OCI-LY3 (cell line): Measurements from ENCODE around the gene CALD1.
A peak's percentile ranks its signal among the peaks of the same experiment; 100 is the strongest.

Source experiments
- H2AFZ ChIP-seq: fragments of 200-600, 300-600 bp; shearing (Covaris generic); 2 replicates; pipeline ENCODE4 v1.6.0; 2014; ENCODE audit warnings: antibody characterized with exemption, low read depth, low read length
- H3K27ac ChIP-seq: fragments of 200-600, 300-600 bp; sonication (generic); 2 replicates; pipeline ENCODE4 v1.5.1; 2014; ENCODE audit warnings: mild to moderate bottlenecking, low read length, moderate library complexity, mixed read lengths
- H3K27me3 ChIP-seq: fragments of 200-600, 300-600 bp; sonication (generic); 2 replicates; pipeline ENCODE4 v1.6.1; 2014; ENCODE audit warnings: low read depth, low read length, mixed read lengths
- H3K36me3 ChIP-seq: fragments of 200-600, 300-600 bp; sonication (generic); replicated peaks from 2 replicates; pipeline ENCODE3; 2014; ENCODE audit warnings: low read depth, low read length, mixed read lengths
- H3K4me1 ChIP-seq: fragments of 300-600, 200-600 bp; sonication (generic); 2 replicates; pipeline ENCODE4 v1.6.1; 2014; ENCODE audit warnings: low read length, mixed read lengths
- H3K4me2 ChIP-seq: fragments of 200-600, 300-600 bp; sonication (generic); 2 replicates; pipeline ENCODE4 v1.6.1; 2014; ENCODE audit warnings: low read length, mixed read lengths
- H3K4me3 ChIP-seq: fragments of 300-600, 200-600 bp; sonication (generic); 2 replicates; pipeline ENCODE4 v1.5.1; 2014; ENCODE audit warnings: antibody characterized with exemption, mild to moderate bottlenecking, low read length, moderate library complexity
- H3K79me2 ChIP-seq: fragments of 300-600, 200-600 bp; shearing (Covaris generic); 2 replicates; pipeline ENCODE4 v1.6.1; 2014; ENCODE audit warnings: mild to moderate bottlenecking, low read length, mixed read lengths
- H3K9ac ChIP-seq: fragments of 300-600, 200-600 bp; shearing (Covaris generic); 2 replicates; pipeline ENCODE4 v1.6.0; 2014; ENCODE audit warnings: mild to moderate bottlenecking, low read length, moderate library complexity
- H3K9me3 ChIP-seq: fragments of 200-600, 300-600 bp; shearing (Covaris generic); 2 replicates; pipeline ENCODE4 v1.6.1; 2014; ENCODE audit warnings: low read length, mixed read lengths; ENCODE audit not compliant: insufficient read depth
- H4K20me1 ChIP-seq: fragments of 200-600, 300-600 bp; sonication (generic); 2 replicates; pipeline ENCODE4 v1.6.1; 2016; ENCODE audit warnings: low read length, mixed read lengths; ENCODE audit not compliant: insufficient read depth
- EZH2phosphoT487 ChIP-seq: fragments of 200-600 bp; shearing (Covaris generic); IDR thresholded peaks from 2 replicates; pipeline ENCODE4 v1.6.1; 2018; ENCODE audit warnings: antibody characterized with exemption, mixed run types, low read depth
- TF ChIP-seq, protein P1 (sequence below): fragments of 200-600, 300-600 bp; sonication (generic); IDR thresholded peaks from 2 replicates; pipeline ENCODE4 v1.5.1; 2014; ENCODE audit warnings: antibody characterized with exemption, low read length, low read depth

Gene CALD1

DNA sequence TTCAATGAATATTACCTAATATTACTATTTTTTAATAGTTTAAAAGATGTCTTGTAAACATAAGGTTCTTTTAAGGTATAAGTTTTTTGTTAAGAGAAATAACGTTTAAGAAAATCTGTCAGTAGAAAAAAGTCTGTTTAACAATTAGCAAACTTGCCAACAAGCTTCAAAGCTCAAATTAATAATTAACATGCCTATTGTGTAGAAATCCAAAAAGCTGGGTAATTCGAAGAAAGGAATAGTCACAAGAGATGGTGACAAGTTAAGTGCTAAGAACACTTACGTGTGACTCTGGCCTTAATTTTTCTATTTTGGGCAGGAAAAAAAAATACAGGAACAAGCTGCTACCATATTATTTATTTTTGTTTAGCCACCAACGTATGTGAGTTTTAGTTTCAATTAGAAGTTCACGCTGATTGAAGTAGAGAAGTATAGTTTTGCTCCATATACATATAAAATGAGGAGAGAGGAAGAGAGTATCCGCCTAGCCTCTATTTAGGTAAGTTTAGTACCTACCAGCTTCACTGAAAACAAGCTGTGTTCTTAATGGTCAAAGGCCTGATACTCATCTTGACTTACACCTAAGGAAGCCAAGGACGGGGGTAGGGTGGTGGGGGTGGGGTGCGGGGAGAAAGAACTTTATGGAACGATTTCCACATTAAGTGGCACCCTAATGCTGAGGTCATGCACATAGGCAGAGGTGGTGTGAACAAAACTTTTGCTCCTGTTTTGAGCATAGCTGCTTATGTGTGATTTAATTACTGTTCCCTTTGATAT lies 163.4 kb downstream of the CALD1 start:
- peaks cover 43% of the 10 kb centered on the region for H3K27me3 ChIP-seq
- H3K9ac ChIP-seq = no peak overlapping the region
- no peak for TF ChIP-seq EZH2phosphoT487
- TF ChIP-seq, protein P1, sequence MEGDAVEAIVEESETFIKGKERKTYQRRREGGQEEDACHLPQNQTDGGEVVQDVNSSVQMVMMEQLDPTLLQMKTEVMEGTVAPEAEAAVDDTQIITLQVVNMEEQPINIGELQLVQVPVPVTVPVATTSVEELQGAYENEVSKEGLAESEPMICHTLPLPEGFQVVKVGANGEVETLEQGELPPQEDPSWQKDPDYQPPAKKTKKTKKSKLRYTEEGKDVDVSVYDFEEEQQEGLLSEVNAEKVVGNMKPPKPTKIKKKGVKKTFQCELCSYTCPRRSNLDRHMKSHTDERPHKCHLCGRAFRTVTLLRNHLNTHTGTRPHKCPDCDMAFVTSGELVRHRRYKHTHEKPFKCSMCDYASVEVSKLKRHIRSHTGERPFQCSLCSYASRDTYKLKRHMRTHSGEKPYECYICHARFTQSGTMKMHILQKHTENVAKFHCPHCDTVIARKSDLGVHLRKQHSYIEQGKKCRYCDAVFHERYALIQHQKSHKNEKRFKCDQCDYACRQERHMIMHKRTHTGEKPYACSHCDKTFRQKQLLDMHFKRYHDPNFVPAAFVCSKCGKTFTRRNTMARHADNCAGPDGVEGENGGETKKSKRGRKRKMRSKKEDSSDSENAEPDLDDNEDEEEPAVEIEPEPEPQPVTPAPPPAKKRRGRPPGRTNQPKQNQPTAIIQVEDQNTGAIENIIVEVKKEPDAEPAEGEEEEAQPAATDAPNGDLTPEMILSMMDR = no peak
- no peak overlapping the region for H3K4me3 ChIP-seq
- peaks cover 6% of the 10 kb centered on the region for H3K4me1 ChIP-seq
- no peaks in the 10 kb centered on the region for H3K9me3 ChIP-seq
- H3K79me2 ChIP-seq = no peaks in the 10 kb centered on the region
- H2AFZ ChIP-seq = no peak overlapping the region
- H4K20me1 ChIP-seq = no peaks in the 10 kb centered on the region
- no peak overlapping the region for H3K4me2 ChIP-seq
- H3K27ac ChIP-seq = no peak overlapping the region
- H3K36me3 ChIP-seq = no peaks in the 10 kb centered on the region

DNA sequence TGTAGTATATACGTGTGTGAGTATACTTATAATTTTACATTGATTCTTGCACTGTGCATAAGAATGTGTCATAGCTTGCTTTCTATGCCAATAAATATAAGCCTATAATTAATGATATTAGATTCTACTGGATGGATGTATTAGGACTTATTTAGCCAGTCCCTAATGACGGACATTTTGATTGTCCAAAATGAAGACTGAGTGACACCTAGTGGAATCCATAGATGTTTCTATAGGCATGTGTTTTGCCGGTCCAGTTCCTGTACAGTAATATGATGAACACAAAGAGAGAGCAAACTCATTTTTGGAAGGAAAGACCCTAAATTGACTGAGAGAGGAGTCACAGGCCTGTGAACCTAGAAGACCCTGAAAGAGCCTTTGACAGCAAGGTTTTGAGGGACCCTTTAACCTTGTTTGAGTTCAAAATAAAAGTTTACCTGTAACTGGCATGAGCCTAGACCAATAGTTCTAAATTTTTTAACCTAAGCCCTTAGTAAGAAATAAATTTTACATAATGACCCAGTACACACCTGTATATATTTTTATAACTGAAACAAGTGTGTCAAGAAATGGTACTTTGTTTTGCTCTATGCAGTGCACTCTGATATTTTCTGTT lies 164.5 kb downstream of the CALD1 start:
- no peaks in the 10 kb centered on the region for H3K79me2 ChIP-seq
- no peak overlapping the region for H3K9ac ChIP-seq
- TF ChIP-seq EZH2phosphoT487 = no peak
- TF ChIP-seq, protein P1 = peak; percentile 77
- no peak overlapping the region for H2AFZ ChIP-seq
- H3K9me3 ChIP-seq = no peaks in the 10 kb centered on the region
- H3K27ac ChIP-seq = no peak overlapping the region
- no peak overlapping the region for H3K4me3 ChIP-seq
- H4K20me1 ChIP-seq = no peaks in the 10 kb centered on the region
- H3K27me3 ChIP-seq = peaks cover 42% of the 10 kb centered on the region
- peak overlapping the region; percentile 27 for H3K4me2 ChIP-seq
- H3K36me3 ChIP-seq = no peaks in the 10 kb centered on the region
- peaks cover 6% of the 10 kb centered on the region for H3K4me1 ChIP-seq

DNA sequence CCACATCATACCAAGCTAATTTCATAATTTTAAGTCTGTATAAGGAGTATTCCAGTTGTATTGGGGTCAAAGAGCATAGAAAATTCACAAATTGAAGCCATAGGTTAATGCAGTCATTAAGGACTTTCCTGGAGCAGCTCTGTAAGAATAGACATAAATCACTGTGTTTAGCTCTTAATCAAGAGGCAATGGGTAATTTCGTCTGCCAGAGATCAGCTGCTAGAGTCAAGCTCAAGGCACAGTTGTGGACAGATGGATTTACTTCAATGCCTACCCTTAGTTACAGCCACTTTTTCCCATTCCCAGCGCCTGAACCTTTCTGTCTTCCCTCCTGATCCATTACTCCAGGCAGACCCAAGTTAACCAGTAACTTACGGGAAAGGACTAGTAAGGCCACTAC lies 166.3 kb downstream of the CALD1 start:
- H3K4me2 ChIP-seq = no peak overlapping the region
- H2AFZ ChIP-seq = no peak overlapping the region
- H3K4me1 ChIP-seq = peaks cover 6% of the 10 kb centered on the region
- H3K9ac ChIP-seq = no peak overlapping the region
- TF ChIP-seq EZH2phosphoT487 = no peak
- TF ChIP-seq, protein P1 = no peak
- no peak overlapping the region for H3K27ac ChIP-seq
- no peaks in the 10 kb centered on the region for H3K36me3 ChIP-seq
- H4K20me1 ChIP-seq = no peaks in the 10 kb centered on the region
- H3K4me3 ChIP-seq = no peak overlapping the region
- no peaks in the 10 kb centered on the region for H3K9me3 ChIP-seq
- H3K27me3 ChIP-seq = peaks cover 39% of the 10 kb centered on the region
- no peaks in the 10 kb centered on the region for H3K79me2 ChIP-seq

DNA sequence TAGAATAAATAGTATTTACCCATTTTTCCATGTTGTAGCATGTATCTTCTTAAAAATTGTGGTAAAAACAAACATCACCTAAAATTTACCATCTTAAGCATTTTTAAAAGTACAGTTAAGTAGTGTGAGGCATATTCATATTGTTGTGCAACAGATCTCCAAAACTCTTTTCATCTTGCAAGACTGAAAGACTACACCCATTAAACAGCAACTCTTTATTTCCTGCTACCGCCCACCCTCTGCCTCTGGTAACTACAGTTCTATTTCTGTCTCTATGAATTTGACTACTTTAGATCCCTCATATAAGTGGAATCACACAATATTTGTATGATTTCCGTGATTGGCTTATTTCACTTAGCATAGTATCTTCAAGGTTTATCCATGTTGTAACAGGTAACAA lies 166.8 kb downstream of the CALD1 start:
- Histone ChIP-seq H3K4me2 (no peak overlapping the region), H3K9me3 (no peaks in the 10 kb centered on the region), H3K4me1 (peaks cover 6% of the 10 kb centered on the region), H2AFZ (no peak overlapping the region), H3K27ac (no peak overlapping the region), H3K36me3 (no peaks in the 10 kb centered on the region), H3K27me3 (peaks cover 34% of the 10 kb centered on the region), H3K79me2 (no peaks in the 10 kb centered on the region), H4K20me1 (no peaks in the 10 kb centered on the region), H3K9ac (no peak overlapping the region), H3K4me3 (no peak overlapping the region)
- TF ChIP-seq, protein P1 = no peak
- TF ChIP-seq EZH2phosphoT487 = no peak
